GM23338 (cell line): ENCODE data around the gene AKAP13. TPM values are rescaled to one million over a fixed set of nuclear protein-coding genes. Genes with fewer than 3 reads are reported as not detected.

Experiments
- ATAC-seq: fragments of 200-7000 bp; cut with Tn5 transposase; 3 replicates; pipeline ENCODE4 v1.9.1; 2020
- DNase-seq: peaks from one replicate; pipeline ENCODE4 v3.0.0-alpha.2; 2015; ENCODE audit warnings: low spot score
- H2AFZ ChIP-seq: fragments of 200-600 bp; sonication (generic); 2 replicates; pipeline ENCODE4 v1.8.0; 2016; ENCODE audit warnings: antibody characterized with exemption, mild to moderate bottlenecking, moderate library complexity
- H3F3A ChIP-seq: fragments of 200-600 bp; sonication (generic); replicated peaks from 2 replicates; pipeline ENCODE4 v1.8.0; 2017; ENCODE audit warnings: antibody characterized with exemption, mixed run types, low read depth
- H3K27ac ChIP-seq: fragments of 200-600 bp; sonication (generic); 2 replicates; pipeline ENCODE4 v1.6.1; 2016; ENCODE audit warnings: low read depth
- H3K27me3 ChIP-seq: fragments of 200-600 bp; sonication (generic); 2 replicates; pipeline ENCODE4 v1.8.0; 2016; ENCODE audit warnings: mild to moderate bottlenecking, mixed run types, moderate library complexity; ENCODE audit not compliant: insufficient read depth
- H3K36me3 ChIP-seq: fragments of 200-600 bp; sonication (generic); 2 replicates; pipeline ENCODE4 v1.8.0; 2016; ENCODE audit warnings: mild to moderate bottlenecking; ENCODE audit not compliant: insufficient read depth
- H3K4me1 ChIP-seq: fragments of 200-600 bp; sonication (generic); 2 replicates; pipeline ENCODE4 v1.8.0; 2016; ENCODE audit warnings: mild to moderate bottlenecking, moderate library complexity; ENCODE audit not compliant: insufficient read depth
- H3K4me2 ChIP-seq: fragments of 200-600 bp; sonication (generic); 2 replicates; pipeline ENCODE4 v1.7.1; 2017; ENCODE audit warnings: mixed run types
- H3K4me3 ChIP-seq: fragments of 200-600 bp; sonication (generic); 2 replicates; pipeline ENCODE4 v1.6.1; 2016; ENCODE audit warnings: mixed run types
- H3K79me2 ChIP-seq: fragments of 200-600 bp; sonication (generic); replicated peaks from 2 replicates; pipeline ENCODE4 v1.8.0; 2017; ENCODE audit warnings: mild to moderate bottlenecking; ENCODE audit not compliant: insufficient read depth
- H3K9me2 ChIP-seq: fragments of 200-600 bp; sonication (generic); 2 replicates; pipeline ENCODE4 v1.8.0; 2017; ENCODE audit not compliant: insufficient read depth
- H4K20me1 ChIP-seq: fragments of 200-600 bp; sonication (generic); replicated peaks from 2 replicates; pipeline ENCODE4 v1.8.0; 2017; ENCODE audit warnings: mild to moderate bottlenecking; ENCODE audit not compliant: insufficient read depth
- H3K27ac Mint-ChIP-seq: 2 replicates; pipeline ENCODE4 v1.8.0; 2020; ENCODE audit warnings: inconsistent platforms, mild to moderate bottlenecking, moderate library complexity, mixed read lengths
- H3K27me3 Mint-ChIP-seq: 3 replicates; pipeline ENCODE4 v1.8.0; 2022; ENCODE audit warnings: low read depth, mild to moderate bottlenecking, moderate library complexity, mixed read lengths, inconsistent platforms; ENCODE audit not compliant: insufficient read depth, poor library complexity
- H3K36me3 Mint-ChIP-seq: 3 replicates; pipeline ENCODE4 v1.8.0; 2021; ENCODE audit warnings: low read depth, mild to moderate bottlenecking, inconsistent platforms, moderate library complexity, mixed read lengths
- H3K4me1 Mint-ChIP-seq: 3 replicates; pipeline ENCODE4 v1.8.0; 2020; ENCODE audit warnings: mild to moderate bottlenecking, inconsistent platforms, mixed read lengths
- H3K4me3 Mint-ChIP-seq: 3 replicates; pipeline ENCODE4 v1.8.0; 2021; ENCODE audit warnings: moderate library complexity, mild to moderate bottlenecking, inconsistent platforms, mixed read lengths
- H3K9me3 Mint-ChIP-seq: 3 replicates; pipeline ENCODE4 v1.8.0; 2020; ENCODE audit warnings: moderate library complexity, mild to moderate bottlenecking, inconsistent platforms, mixed read lengths
- CREB1 ChIP-seq: fragments of 250-450 bp; sonication (Bioruptor Pico); IDR thresholded peaks from 2 replicates; pipeline ENCODE4 v1.5.0; 2020; ENCODE audit warnings: low read depth, mild to moderate bottlenecking, moderate library complexity
- JUNB ChIP-seq: IDR thresholded peaks from one replicate; pipeline ENCODE4 v1.6.1; 2016; ENCODE audit warnings: antibody characterized with exemption; ENCODE audit not compliant: unreplicated experiment
- NANOG ChIP-seq: IDR thresholded peaks from 2 replicates; pipeline ENCODE4 v1.6.1; 2016; ENCODE audit warnings: antibody characterized with exemption, borderline replicate concordance
- POLR2AphosphoS5 ChIP-seq: IDR thresholded peaks from 2 replicates; pipeline ENCODE4 v1.6.1; 2016; ENCODE audit warnings: antibody characterized with exemption, low read depth
- STAT1 ChIP-seq: IDR thresholded peaks from one replicate; pipeline ENCODE4 v1.6.1; 2016; ENCODE audit warnings: antibody characterized with exemption; ENCODE audit not compliant: unreplicated experiment
- ZNF114 ChIP-seq: fragments of 250-450 bp; sonication (Bioruptor Pico); IDR thresholded peaks from 2 replicates; pipeline ENCODE4 v1.5.0; 2020; ENCODE audit warnings: mild to moderate bottlenecking, moderate library complexity
- ZNF331 ChIP-seq: fragments of 250-450 bp; sonication (Bioruptor Pico); IDR thresholded peaks from 2 replicates; pipeline ENCODE4 v1.5.0; 2020; ENCODE audit warnings: low read depth, mild to moderate bottlenecking, moderate library complexity
- polyA plus RNA-seq: library from polyadenylated mRNA; unstranded; fragments of >200 nt; fragmentation: Nextera tagmentation; extraction: Ambion mirVana; gene quantifications from 2 replicates; pipeline ENCODE4 v1.2.1, GENCODE V29; 2016
- total RNA-seq: library from RNA; depleted of rRNA; stranded (reverse); fragments of >200 nt; shearing (Covaris generic); gene quantifications from 2 replicates; pipeline ENCODE4 v1.2.3, GENCODE V29; 2014
- TF ChIP-seq, protein P1 (sequence below): IDR thresholded peaks from one replicate; pipeline ENCODE4 v1.6.1; 2018; ENCODE audit warnings: antibody characterized with exemption; ENCODE audit not compliant: unreplicated experiment
- TF ChIP-seq, protein P2 (sequence below), 2 experiments: fragments of 200-600 bp in 1 of 2; sonication (generic) in 1 of 2; conservative IDR thresholded peaks; 2 replicates each; pipeline versions ENCODE4 v1.5.1 to v1.6.1; 2016 to 2017; ENCODE audit warnings: antibody characterized with exemption in 2 of 2, low read depth in 2 of 2, mild to moderate bottlenecking in 2 of 2, moderate library complexity in 1 of 2
- TF ChIP-seq, protein P3 (sequence below): IDR thresholded peaks from 2 replicates; pipeline ENCODE4 v1.6.1; 2016; ENCODE audit warnings: antibody characterized with exemption

The AKAP13 gene
- total and polyA plus RNA-seq, 2 experiments from 2014 or later = 46.2 to 60.7 TPM

DNA sequence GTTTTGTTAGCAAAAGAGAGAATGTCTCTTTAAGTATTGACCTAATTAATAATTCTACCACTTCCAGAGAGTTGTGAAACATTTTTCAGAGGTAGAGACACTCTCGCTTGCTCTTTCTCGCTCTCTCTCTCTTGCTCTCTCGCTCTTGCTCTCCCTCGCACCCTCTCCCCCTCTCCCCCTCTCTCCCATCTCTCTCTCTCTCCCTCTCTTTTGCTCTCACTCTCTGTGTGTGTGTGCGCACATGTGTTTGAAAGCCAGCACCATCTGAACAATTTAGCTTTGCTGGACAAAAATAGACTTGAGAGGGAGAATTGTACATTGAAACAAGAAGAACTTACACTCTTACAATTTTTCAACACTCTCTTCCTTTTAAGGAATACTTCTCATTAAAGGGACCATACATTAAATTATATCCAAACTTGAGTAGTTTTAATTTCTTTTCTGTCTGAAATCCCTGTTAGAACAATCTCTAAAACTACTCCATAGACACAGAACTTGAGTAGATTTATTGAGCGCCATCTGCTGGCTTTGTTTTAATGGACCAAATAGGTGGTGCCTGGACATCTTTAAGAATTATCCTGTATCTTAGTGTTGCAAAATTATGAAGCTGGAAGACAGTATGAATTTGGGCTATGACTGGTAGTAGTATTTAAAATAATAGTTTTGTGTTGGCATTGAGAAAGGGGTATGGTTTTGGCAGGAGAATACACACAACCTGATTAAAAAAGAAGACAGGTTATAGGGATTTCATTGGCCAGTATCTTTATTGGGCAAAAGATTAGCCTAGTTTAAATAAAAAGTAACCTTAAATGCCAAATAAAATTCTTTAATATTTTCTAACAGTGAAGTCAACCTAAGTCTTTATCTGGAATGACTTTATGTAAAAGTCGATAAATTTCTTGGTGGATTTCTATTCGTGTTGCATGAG is 124.6 kb downstream of the AKAP13 start:
- Mint-ChIP-seq H3K27me3 (peaks cover 2% of the 10 kb centered on the region), H3K4me3 (no peak overlapping the region), H3K36me3 (no peaks in the 10 kb centered on the region), H3K27ac (no peak overlapping the region), H3K9me3 (no peaks in the 10 kb centered on the region), H3K4me1 (peaks cover 28% of the 10 kb centered on the region)
- H3K27ac ChIP-seq = no peak overlapping the region
- peaks cover 11% of the 10 kb centered on the region for H4K20me1 ChIP-seq
- no peaks in the 10 kb centered on the region for H3K27me3 ChIP-seq
- peaks cover 10% of the 10 kb centered on the region for H3K4me1 ChIP-seq
- no peak for TF ChIP-seq ZNF114 (CRISPR knock-in tag)
- TF ChIP-seq STAT1 = no peak
- TF ChIP-seq NANOG = no peak
- TF ChIP-seq, protein P1, sequence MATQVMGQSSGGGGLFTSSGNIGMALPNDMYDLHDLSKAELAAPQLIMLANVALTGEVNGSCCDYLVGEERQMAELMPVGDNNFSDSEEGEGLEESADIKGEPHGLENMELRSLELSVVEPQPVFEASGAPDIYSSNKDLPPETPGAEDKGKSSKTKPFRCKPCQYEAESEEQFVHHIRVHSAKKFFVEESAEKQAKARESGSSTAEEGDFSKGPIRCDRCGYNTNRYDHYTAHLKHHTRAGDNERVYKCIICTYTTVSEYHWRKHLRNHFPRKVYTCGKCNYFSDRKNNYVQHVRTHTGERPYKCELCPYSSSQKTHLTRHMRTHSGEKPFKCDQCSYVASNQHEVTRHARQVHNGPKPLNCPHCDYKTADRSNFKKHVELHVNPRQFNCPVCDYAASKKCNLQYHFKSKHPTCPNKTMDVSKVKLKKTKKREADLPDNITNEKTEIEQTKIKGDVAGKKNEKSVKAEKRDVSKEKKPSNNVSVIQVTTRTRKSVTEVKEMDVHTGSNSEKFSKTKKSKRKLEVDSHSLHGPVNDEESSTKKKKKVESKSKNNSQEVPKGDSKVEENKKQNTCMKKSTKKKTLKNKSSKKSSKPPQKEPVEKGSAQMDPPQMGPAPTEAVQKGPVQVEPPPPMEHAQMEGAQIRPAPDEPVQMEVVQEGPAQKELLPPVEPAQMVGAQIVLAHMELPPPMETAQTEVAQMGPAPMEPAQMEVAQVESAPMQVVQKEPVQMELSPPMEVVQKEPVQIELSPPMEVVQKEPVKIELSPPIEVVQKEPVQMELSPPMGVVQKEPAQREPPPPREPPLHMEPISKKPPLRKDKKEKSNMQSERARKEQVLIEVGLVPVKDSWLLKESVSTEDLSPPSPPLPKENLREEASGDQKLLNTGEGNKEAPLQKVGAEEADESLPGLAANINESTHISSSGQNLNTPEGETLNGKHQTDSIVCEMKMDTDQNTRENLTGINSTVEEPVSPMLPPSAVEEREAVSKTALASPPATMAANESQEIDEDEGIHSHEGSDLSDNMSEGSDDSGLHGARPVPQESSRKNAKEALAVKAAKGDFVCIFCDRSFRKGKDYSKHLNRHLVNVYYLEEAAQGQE = no peak
- TF ChIP-seq, protein P2, sequence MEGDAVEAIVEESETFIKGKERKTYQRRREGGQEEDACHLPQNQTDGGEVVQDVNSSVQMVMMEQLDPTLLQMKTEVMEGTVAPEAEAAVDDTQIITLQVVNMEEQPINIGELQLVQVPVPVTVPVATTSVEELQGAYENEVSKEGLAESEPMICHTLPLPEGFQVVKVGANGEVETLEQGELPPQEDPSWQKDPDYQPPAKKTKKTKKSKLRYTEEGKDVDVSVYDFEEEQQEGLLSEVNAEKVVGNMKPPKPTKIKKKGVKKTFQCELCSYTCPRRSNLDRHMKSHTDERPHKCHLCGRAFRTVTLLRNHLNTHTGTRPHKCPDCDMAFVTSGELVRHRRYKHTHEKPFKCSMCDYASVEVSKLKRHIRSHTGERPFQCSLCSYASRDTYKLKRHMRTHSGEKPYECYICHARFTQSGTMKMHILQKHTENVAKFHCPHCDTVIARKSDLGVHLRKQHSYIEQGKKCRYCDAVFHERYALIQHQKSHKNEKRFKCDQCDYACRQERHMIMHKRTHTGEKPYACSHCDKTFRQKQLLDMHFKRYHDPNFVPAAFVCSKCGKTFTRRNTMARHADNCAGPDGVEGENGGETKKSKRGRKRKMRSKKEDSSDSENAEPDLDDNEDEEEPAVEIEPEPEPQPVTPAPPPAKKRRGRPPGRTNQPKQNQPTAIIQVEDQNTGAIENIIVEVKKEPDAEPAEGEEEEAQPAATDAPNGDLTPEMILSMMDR (conservative IDR thresholded peaks at IDR 0.05; ENCODE audit: low read depth in 2 of 2) = peak; percentile 60 to 85
- H3K36me3 ChIP-seq = no peaks in the 10 kb centered on the region
- H2AFZ ChIP-seq = no peak overlapping the region
- DNase-seq (peak; percentile 74), ATAC-seq (peak; percentile 32; the same call in 2 of the 3 replicates)
- H3K9me2 ChIP-seq = no peaks in the 10 kb centered on the region
- H3K79me2 ChIP-seq = peaks cover 85% of the 10 kb centered on the region
- H3K4me2 ChIP-seq = no peak overlapping the region
- no peaks in the 10 kb centered on the region for H3F3A ChIP-seq
- H3K4me3 ChIP-seq = no peak overlapping the region

DNA sequence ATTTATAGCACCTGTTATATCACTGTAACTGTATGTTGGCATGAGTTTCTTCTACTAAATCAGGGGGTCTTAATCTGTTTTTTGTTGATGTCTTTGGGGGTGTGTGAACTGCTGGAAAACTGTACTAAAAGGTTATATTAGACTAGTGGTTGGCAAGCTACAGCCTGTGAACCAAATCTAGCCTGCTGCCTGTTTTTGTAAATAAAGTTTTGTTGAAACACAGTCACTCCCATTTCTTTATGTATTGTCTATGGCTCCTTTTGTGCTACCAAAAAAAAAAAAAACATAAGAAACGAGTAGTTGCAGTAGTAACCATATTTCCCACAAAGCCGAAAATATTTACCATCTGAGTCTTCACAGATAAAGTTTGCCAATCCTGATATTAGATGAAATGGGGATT is 126.7 kb downstream of the AKAP13 start:
- H3K9me3 Mint-ChIP-seq = no peaks in the 10 kb centered on the region
- ATAC-seq (no peak), DNase-seq (no peak)
- peaks cover 2% of the 10 kb centered on the region for H3K27me3 Mint-ChIP-seq
- no peak overlapping the region for H3K4me3 ChIP-seq
- no peak overlapping the region for H2AFZ ChIP-seq
- no peak overlapping the region for H3K27ac Mint-ChIP-seq
- no peaks in the 10 kb centered on the region for H3K27me3 ChIP-seq
- peaks cover 9% of the 10 kb centered on the region for H4K20me1 ChIP-seq
- no peaks in the 10 kb centered on the region for H3F3A ChIP-seq
- H3K4me2 ChIP-seq = no peak overlapping the region
- no peak overlapping the region for H3K27ac ChIP-seq
- H3K4me3 Mint-ChIP-seq = no peak overlapping the region
- H3K36me3 Mint-ChIP-seq = no peaks in the 10 kb centered on the region
- H3K9me2 ChIP-seq = no peaks in the 10 kb centered on the region
- H3K4me1 ChIP-seq = peaks cover 12% of the 10 kb centered on the region
- H3K79me2 ChIP-seq = peaks cover 85% of the 10 kb centered on the region
- H3K4me1 Mint-ChIP-seq = peaks cover 19% of the 10 kb centered on the region
- no peaks in the 10 kb centered on the region for H3K36me3 ChIP-seq
- TF ChIP-seq ZNF114 (CRISPR knock-in tag) (no peak), CREB1 (CRISPR knock-in tag) (no peak), ZNF331 (CRISPR knock-in tag) (no peak), STAT1 (no peak), JUNB (no peak), POLR2AphosphoS5 (no peak), NANOG (no peak)
- TF ChIP-seq, protein P3, sequence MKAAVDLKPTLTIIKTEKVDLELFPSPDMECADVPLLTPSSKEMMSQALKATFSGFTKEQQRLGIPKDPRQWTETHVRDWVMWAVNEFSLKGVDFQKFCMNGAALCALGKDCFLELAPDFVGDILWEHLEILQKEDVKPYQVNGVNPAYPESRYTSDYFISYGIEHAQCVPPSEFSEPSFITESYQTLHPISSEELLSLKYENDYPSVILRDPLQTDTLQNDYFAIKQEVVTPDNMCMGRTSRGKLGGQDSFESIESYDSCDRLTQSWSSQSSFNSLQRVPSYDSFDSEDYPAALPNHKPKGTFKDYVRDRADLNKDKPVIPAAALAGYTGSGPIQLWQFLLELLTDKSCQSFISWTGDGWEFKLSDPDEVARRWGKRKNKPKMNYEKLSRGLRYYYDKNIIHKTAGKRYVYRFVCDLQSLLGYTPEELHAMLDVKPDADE = no peak
- TF ChIP-seq, protein P1 = no peak
- TF ChIP-seq, protein P2 (conservative IDR thresholded peaks at IDR 0.05; ENCODE audit: low read depth in 2 of 2) = no peak
